Activated naive CD4-positive, alpha-beta T cell treated with Interleukin-2 at 50 U/mL for 16 hours (primary cell): ENCODE data around the gene ENKD1.
"Not testable (repeated sequence)": the region's sequence is repeated elsewhere in the genome, so short reads cannot be mapped to it uniquely, and the experiment has no call there.

Source experiments
- DNase-seq: peaks from one replicate; pipeline ENCODE4 v3.0.0-alpha.2; 2020

ENKD1 gene, protein sequence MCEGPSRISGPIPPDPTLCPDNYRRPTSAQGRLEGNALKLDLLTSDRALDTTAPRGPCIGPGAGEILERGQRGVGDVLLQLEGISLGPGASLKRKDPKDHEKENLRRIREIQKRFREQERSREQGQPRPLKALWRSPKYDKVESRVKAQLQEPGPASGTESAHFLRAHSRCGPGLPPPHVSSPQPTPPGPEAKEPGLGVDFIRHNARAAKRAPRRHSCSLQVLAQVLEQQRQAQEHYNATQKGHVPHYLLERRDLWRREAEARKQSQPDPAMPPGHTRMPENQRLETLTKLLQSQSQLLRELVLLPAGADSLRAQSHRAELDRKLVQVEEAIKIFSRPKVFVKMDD

DNA sequence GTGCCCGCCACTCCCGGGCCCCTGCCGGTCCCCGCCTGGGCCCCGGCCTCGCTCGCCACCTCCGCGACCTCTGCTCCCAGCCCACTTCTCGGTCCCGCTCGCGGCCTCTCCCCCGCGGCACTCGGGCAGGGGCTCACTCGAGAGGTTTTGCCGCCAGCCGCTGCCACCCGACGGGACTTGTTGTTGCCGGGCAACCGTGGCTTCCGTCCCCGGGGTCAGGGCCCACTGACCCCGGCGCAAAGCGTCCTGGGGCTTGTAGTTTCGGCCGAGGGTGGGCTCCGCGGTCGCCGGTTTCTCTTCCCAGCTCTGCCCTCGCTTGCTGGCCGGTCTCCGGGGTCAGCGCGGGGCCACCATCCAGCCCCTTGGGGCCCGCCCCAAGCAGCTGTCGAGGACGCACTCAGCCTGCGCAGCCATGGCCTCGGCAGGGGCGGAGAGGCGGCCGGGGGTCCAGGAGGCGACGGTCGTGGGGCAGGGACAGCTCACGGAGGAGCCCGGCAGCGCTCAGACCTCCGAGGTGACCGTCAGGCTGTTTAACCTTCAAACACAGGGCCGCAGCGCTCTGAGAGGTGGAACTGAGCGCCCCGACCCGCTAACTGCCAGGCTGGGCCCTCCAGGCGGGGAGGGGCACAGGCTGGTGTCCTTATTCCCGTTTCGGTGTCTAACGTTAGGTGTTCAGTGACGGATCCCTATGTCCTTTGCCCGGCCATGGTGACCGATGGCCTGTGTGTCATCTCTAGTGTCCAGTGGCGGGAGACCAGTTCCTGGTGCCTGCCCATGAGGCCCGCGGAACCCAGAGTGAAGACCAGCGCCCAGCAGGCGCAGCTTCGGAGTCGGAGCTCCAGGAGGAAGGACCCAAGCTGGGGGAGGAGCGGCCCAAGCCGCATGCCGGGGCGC, at the start of gene ENKD1, which contains the start of gene C16orf86:
TSS of gene ENKD1 (minus strand) at position 192 of the 894 bp plus-strand sequence. CDS start 308 bp downstream, outside the sequence.
TSS of gene C16orf86 (plus strand) at position 256 of the 894 bp plus-strand sequence. CDS start at position 413, 157 bp downstream.
- peak; percentile 81 for DNase-seq

DNA sequence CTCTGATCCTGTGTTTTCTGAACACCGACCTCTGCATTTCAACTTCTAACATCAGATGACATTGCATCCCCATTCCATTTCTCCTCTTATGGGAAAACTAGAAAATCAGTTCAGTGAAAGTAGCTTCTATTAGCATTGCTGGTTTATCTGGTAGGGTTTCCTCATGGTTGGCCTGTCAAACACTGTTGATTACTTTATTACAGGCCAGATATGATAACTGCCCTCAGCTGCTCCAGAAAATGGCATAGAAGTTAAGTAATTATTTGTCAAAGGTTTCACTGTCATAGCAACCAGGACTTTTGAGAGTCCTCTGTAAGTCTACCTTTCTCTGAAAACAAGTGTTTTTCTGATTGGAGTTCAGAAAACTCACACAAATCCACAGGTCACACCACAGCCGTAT, 49.5 kb upstream of the ENKD1 start:
- no peak for DNase-seq

DNA sequence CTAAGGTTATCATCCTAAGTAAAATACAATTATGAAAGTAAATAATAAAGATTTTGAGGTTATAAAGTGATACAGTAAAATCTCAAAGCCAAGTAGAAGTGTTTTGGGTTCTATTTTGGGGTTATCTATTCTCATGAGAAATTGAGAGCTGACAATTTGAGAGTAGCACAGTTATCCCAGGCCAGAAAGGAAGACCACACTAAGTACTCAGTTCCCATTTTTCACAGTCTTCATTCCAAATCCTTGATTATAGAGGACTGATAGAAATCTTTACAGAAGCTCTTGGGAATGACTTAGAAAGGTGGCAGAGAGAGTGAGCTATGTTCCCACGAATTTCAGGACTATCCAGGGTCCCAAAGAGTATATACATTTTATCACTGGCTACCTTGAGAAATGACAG, 48.0 kb upstream of the ENKD1 start:
- no peak for DNase-seq

- no peak for DNase-seq
Measured at GRCh38 chr16:67713647-67714273, 47.2 kb upstream of the ENKD1 start.

DNA sequence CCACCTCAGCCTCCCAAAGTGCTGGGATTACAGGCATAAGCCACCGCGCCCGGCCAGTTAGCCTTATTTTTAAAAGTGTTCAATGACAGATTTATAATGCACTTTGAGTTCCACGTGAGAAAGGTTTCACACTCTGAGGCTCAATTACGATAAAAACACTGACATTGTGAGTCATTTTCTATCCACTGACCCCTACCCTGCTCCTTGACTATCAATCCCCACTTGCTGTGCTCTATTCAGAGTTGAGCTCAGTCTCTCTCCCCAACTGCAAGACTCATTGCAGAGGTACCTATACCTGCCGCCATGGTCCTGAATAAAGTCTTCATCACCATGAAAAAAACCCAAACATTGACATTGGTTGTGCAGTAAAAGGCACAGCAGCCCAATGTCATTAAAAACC, 44.1 kb upstream of the ENKD1 start:
- DNase-seq = no peak

DNA sequence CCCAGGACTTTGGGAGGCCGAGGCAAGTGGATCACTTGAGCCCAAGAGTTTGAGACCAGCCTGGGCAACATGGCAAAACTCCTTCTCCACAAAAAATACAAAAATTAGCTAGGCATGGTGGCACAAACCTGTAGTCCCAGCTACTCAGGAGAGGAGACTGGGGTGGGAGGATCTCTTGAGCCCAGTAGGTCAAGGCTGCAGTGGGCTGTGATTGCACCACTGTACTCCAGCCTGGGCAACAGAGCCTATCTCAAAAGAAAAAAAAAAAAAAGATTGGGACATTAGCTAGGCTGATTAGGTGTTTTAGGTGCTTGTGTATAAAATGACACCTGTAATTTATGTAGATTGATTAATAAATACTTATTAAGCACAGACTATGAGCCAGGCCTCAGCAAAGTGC, 42.5 kb upstream of the ENKD1 start:
- DNase-seq = no peak

- no peak for DNase-seq
Measured at GRCh38 chr16:67708368-67708771, 41.8 kb upstream of the ENKD1 start.

DNA sequence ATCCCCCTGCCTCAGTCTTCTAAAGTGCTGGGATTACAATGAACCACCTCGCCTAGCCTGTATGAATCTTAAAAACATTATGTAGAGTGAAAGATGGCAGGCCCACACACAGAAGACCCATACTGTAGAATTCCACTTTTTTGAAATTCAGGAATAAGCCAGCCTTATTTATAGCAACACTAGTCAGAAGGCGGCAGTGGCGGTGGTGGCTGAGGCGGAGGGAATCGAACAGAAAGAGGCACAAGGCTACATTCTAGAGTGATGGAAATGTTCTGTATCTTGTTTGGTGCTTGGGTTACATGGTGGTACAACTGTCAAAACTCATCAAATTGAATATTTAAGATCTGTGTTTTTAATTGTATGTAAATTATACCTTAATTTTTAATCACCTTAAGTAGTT, 41.2 kb upstream of the ENKD1 start:
- DNase-seq = no peak

GRCh38 chr16:67707210-67707609, 40.7 kb upstream of the ENKD1 start:
- DNase-seq = no peak

DNA sequence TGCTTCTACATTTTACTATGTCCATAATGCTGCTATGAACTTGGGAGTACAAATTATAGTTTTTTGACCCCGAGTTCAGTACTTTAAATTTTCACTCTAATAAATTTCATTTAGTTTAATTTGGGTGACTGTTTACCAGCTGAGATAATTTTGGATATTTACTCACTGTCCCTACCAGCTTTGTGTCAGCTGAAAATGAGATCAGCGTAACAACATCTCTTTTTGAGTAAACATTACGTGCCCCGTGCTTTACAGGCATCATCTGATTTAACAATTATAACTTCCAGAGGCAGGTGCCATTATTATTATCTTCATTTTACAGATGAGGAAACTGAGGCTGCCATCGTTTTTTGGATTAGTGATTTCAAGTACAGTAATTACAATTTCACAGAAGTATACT, 37.6 kb upstream of the ENKD1 start:
- no peak for DNase-seq

DNA sequence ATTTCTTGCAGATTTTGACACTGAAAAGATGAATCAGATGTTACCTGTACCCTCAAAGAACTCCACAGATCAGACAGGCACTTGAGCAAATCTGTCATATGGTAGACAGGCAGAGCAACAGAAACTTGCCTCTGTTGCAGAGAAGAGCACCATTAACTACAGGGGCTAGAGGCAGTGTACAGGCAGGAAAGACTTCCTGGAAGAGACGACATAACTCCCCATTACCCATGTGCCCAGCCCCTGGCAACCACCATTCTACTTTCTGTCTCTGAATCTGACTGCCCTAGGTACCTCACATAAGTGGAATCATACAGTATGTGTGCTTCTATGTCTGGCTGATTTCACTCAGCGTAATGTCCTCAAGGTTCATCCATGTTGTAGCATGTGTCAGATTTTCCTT, 37.1 kb upstream of the ENKD1 start:
- no peak for DNase-seq

DNA sequence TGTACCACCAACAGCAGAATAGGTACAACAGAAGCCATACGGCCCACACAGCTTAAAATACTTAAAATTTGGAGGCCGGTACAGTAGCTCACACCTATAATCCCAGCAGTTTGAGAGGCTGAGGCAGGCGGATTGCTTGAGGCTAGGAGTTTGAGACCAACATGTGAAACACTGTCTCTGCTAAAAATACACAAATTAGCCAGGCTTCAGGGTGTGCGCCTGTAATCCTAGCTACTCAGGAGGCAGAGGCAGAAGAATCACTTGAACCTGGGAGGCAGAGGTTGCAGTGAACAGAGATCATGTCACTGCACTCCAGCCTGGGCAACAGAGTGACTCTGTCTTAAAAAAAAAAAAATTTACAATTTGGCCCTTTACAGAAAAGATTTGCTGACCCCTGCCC, 35.6 kb upstream of the ENKD1 start:
- no peak for DNase-seq

- DNase-seq = no peak
Measured at GRCh38 chr16:67701420-67701819, 34.9 kb upstream of the ENKD1 start.

DNA sequence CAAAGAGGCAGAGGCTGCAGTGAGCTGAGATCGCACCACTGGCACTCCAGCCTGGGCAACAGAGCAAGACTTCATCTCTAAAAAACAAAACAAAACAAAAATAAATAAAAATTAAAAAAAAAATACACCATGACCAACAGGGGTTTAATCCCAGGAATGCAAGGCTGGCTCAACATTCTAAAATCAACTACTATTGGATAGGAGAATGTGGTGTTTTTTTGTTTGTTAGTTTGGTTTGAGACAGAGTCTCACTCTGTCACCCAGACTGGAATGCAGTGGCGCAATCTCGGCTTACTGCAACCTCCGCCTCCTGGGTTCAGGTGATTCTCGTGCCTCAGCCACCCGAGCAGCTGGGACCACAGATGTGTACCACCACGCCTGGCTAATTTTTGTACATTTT, 32.7 kb upstream of the ENKD1 start:
- DNase-seq = no peak

DNA sequence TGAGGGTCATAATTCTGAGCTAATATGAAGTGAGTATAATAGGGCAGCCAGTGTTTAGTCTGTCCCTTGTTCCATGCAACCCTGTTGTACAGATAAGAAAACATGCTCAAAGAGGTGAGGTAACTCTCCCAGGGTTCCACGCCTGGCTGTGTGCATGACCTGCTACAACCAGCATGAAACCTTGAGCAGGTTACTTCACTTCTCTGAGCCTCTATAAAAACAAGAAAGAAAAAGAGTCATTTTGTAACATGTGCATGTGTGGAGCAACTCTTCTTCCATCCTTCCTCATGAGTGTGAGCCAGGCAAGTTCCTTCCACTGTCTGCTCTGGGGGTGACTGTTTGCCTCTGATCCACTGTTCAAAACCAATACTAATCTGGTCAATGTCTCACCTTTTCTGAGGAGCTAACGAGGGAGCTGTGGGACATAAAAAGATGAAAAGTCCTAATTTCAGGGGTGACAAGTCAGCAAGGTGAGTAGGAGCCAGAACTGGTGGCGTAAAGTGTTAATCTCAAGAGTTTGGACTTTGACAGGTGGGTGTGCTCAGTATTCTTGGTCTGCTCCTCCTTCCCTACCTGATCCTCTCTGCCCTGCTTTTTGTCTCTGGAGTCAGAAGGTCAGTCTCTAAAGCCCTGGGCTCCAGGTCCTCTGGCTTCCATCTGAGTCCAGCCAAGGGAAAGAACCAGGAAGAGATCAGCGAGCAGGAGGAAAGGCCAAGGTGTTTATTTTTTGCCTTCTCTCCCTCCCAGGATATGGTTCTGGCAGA, 31.1 kb upstream of the ENKD1 start:
- DNase-seq = no peak

DNA sequence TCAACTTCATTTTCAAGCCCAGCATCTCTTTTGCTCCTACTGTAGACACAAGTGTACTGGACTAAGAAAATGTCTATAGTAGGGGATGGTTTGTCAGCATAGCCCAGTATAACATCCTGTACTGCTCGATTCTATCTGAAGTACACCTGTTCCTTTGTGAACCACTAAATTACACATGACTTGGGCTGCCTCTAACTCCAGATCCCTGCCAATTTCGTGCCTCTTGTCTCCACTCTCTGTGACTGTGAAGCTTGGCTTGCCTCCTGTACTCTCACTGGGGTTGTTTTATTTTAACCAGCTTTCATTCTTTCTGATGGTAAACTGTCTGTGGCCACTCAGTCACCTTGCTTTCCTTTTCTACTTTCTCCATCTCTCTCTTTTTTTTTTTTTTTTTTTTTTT, 28.1 kb upstream of the ENKD1 start:
- no peak for DNase-seq

DNA sequence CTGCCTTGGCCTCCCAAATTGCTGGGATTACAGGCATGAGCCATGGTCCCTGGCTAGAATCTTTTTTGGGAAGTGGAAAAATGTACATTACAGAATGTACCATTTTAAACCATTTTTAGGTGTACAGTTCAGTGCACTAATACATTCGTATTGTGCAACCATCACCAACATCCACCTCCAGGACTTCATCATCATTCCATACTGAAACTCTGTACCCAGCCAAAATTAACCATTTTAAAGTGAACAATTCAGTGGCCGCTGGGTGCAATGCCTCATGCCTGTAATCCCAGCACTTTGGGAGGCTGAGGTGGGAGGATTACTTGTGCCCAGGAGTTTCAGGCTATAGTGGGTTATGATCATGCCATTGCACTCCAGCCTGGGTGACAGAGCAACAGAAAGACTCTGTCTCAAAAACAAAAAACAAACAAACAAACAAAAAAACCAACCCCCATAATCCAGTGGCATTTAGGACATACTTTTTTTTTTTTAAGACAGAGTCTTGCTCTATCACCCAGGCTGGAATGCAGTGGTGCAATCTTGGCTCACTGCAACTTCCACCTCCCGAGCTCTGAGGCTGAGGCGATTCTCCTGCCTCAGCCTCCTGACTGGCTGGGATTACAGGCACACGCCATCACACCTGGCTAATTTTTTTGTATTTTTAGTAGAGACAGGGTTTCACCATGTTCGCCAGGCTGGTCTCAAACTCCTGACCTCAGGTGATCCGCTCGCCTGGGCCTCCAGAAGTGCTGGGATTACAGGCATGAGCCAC, 27.2 kb upstream of the ENKD1 start:
- DNase-seq = not testable (repeated sequence)

GRCh38 chr16:67685388-67686112, 19.0 kb upstream of the ENKD1 start:
- no peak for DNase-seq

GRCh38 chr16:67683767-67684166, 17.2 kb upstream of the ENKD1 start:
- DNase-seq = no peak

DNA sequence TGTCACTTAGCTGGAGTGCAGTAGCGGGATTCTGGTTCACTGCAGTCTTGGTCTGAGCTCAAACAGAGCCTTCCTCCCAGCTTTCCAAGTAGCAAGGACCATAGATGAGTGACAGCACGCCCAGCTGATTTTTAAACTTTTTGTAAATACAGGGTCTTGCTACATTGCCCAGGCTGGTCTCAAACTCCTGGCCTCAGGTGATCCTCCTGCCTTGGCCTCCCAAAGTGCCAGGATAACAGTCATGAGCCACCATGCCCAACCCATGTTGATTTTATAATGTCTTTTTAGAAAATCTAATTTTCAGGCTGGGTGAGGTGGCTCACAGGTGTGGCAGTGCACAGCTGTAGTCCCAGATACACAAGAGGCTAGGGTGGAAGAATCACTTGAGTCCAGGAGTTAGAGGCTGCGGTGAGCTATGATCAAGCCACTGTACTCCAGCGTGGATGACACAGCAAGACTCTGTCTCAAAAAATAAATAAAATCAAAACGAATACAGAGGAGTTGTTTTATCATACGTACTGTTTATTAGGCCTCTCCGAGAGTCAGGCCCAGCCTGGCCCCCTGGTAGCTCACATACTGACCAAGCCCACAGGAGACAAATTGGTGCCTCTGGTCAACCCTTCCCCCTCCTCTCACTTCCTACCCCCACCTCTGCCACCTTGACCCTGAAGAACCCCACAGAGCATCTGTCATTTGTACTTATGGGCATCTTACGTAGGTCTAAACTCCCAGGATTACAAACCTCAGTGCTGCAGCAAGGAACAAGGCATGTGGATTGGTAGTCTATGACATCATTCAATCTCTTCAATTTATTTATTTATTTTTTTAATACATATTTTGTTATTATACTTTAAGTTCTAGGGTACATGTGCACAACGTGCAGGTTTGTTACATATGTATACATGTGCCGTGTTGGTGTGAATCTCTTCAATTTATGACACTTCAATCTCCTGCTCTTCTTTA, 13.7 kb upstream of the ENKD1 start:
- DNase-seq = no peak
